ENCODE measurements around the gene RNF152.

DNA sequence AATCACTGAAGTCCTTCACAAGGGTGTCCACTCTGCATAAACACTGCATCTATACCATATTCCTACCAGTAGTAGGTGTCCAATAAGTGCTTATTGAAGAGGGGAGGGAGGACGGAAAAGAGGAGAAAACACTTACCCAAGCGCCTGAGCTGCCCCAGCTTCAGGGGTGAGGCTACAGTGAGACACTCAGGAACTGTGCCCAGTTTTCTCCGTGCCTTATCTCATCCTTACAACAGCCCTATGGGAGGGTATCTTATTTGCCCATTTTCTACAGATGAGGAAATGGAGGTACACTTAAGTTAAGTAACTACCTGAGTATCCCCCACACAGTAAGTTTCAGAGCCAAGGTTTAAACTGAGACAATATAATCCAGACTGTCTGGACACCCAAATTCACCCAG is 41.5 kb downstream of the RNF152 start:
- TF ChIP-seq, protein P1, sequence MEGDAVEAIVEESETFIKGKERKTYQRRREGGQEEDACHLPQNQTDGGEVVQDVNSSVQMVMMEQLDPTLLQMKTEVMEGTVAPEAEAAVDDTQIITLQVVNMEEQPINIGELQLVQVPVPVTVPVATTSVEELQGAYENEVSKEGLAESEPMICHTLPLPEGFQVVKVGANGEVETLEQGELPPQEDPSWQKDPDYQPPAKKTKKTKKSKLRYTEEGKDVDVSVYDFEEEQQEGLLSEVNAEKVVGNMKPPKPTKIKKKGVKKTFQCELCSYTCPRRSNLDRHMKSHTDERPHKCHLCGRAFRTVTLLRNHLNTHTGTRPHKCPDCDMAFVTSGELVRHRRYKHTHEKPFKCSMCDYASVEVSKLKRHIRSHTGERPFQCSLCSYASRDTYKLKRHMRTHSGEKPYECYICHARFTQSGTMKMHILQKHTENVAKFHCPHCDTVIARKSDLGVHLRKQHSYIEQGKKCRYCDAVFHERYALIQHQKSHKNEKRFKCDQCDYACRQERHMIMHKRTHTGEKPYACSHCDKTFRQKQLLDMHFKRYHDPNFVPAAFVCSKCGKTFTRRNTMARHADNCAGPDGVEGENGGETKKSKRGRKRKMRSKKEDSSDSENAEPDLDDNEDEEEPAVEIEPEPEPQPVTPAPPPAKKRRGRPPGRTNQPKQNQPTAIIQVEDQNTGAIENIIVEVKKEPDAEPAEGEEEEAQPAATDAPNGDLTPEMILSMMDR (IDR thresholded peaks at IDR 0.05): no peak
- no peak for TF ChIP-seq POLR2A (IDR thresholded peaks at IDR 0.05)

Data from esophagus squamous epithelium (tissue), 4 donors.